Esophagus squamous epithelium (tissue), 5 donors: ENCODE results near the gene TSC2. TPM values are rescaled to one million over a fixed set of nuclear protein-coding genes. Genes with fewer than 3 reads are reported as not detected.
A peak's percentile ranks its signal among the peaks of the same experiment; 100 is the strongest.

Experiments
- DNase-seq: peaks from one replicate; lab custom pipeline; 2025; lab: John Stamatoyannopoulos, UW
- H3K27ac ChIP-seq, 4 donors: fragments of 200-600 bp; sonication (generic); one replicate each; pipeline ENCODE4 v1.5.1; 2016 to 2019; ENCODE audit warnings: mild to moderate bottlenecking in 1 of 4
- H3K27me3 ChIP-seq, 4 donors: fragments of 200-600 bp; sonication (generic); 1 replicate in 3 of 4; 2 replicates in 1 of 4; pipeline versions ENCODE4 v1.5.1 to v1.6.0; 2017 to 2021; ENCODE audit warnings: antibody characterized with exemption in 1 of 4
- H3K36me3 ChIP-seq, 3 donors: fragments of 200-600 bp; sonication (generic); one replicate each; pipeline ENCODE4 v1.5.1; 2016 to 2019
- H3K4me1 ChIP-seq, 3 donors: fragments of 200-600 bp; sonication (generic); one replicate each; pipeline ENCODE4 v1.5.1; 2017 to 2019
- H3K4me3 ChIP-seq, 4 donors: fragments of 200-600 bp; sonication (generic); 1 replicate in 3 of 4; 2 replicates in 1 of 4; pipeline ENCODE4 v1.5.1; 2016 to 2019; ENCODE audit warnings: mild to moderate bottlenecking in 2 of 4, moderate library complexity in 1 of 4
- H3K9me3 ChIP-seq, 3 donors: fragments of 200-600 bp; sonication (generic); one replicate each; pipeline ENCODE4 v1.5.1; 2016 to 2019
- POLR2A ChIP-seq, 4 donors: fragments of 450-650 bp; IDR thresholded peaks; one replicate each; pipeline ENCODE4 v1.6.1; 2017; ENCODE audit warnings: antibody characterized with exemption in 4 of 4, mild to moderate bottlenecking in 4 of 4, moderate library complexity in 3 of 4
- WGBS, 2 donors: methylation state at CpG; one replicate each; pipeline ENCODE4 v1.1.5; 2018; 5-methylcytosine and 5-hydroxymethylcytosine counted together
- intact Hi-C: fragments of 100-400 bp; cut with DNase I; formaldehyde crosslinking; loops from one replicate; pipeline ENCODE4 v1.15.0; 2022
- total RNA-seq, 4 donors: library from RNA; depleted of rRNA; stranded (reverse); fragments of >200 nt; gene quantifications; one replicate each; pipeline ENCODE4 v1.1.0, GENCODE V29; 2016
- TF ChIP-seq, protein P1 (sequence below), 6 experiments: fragments of 450-650 bp in 4 of 6; fragments of 200-600 bp in 2 of 6; sonication (generic) in 2 of 6; IDR thresholded peaks; one replicate each; pipeline ENCODE4 v1.5.1; 2016 to 2019; ENCODE audit warnings: antibody characterized with exemption in 6 of 6, mild to moderate bottlenecking in 4 of 6, moderate library complexity in 4 of 6
- donor health status: DM: yes; HTN: yes; CAD: no.

The TSC2 gene
- total RNA-seq, 4 donors from 2014 or later, result 22.8 to 79.7 (median 41.2) TPM

GRCh38 chr16:2023092-2024031 is 24.4 kb upstream of the TSC2 start:
- peak overlapping the region; percentile 29 to 85 (median 78) for H3K27ac ChIP-seq
- intact Hi-C loops, result loop anchor here (5.0 kb wide), 1 partner anchor 119 kb away; no protein-coding TSS in a partner anchor

DNA sequence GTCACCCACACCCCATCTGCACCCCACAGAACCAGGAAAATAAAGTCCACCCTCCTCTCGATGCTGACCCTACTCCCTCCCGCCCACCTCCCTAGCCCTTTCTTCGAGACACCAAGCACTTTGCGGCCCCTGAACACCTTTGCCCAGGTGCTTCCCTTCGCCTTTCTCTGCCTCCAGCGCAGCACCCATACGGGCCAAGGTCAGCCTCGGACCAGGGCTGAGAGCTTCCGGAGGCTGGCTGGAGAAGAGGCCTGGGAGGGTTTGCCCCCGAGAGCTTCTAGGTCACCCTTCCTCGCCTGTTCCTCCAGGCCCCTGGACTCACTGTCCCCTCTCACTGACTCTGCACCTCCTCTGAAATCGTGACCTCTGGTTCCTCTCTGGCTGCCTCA is 23.8 kb upstream of the TSC2 start:
- peak overlapping the region; percentile 29 to 85 (median 78) for H3K27ac ChIP-seq
- peaks cover 3 to 44% (median 11%) of the 10 kb centered on the region in 4 donors for H3K27me3 ChIP-seq
- H3K4me1 ChIP-seq, result peaks cover 41 to 80% (median 51%) of the 10 kb centered on the region in 3 donors
- no peaks in the 10 kb centered on the region for H3K9me3 ChIP-seq
- DNase-seq, result no peak
- no peaks in the 10 kb centered on the region for H3K36me3 ChIP-seq
- TF ChIP-seq, protein P1, sequence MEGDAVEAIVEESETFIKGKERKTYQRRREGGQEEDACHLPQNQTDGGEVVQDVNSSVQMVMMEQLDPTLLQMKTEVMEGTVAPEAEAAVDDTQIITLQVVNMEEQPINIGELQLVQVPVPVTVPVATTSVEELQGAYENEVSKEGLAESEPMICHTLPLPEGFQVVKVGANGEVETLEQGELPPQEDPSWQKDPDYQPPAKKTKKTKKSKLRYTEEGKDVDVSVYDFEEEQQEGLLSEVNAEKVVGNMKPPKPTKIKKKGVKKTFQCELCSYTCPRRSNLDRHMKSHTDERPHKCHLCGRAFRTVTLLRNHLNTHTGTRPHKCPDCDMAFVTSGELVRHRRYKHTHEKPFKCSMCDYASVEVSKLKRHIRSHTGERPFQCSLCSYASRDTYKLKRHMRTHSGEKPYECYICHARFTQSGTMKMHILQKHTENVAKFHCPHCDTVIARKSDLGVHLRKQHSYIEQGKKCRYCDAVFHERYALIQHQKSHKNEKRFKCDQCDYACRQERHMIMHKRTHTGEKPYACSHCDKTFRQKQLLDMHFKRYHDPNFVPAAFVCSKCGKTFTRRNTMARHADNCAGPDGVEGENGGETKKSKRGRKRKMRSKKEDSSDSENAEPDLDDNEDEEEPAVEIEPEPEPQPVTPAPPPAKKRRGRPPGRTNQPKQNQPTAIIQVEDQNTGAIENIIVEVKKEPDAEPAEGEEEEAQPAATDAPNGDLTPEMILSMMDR (IDR thresholded peaks at IDR 0.05), result no peak
- no peak for TF ChIP-seq POLR2A (IDR thresholded peaks at IDR 0.05)
- intact Hi-C loops, result loop anchor here (5.0 kb wide), 1 partner anchor 118 kb away; no protein-coding TSS in a partner anchor
- H3K4me3 ChIP-seq, result peak overlapping the region in 2 of 4 donors; percentile 32 to 61
- 88 to 91% methylated on average over 12 of the region's 12 CpGs for WGBS, 2 donors

More at GRCh38 chr16:2023092-2024031, 24.4 kb upstream of the TSC2 start:
- Histone ChIP-seq H3K4me3 (peak overlapping the region in 3 of 4 donors; percentile 31 to 61 (median 32)), H3K4me1 (peaks cover 37 to 73% (median 48%) of the 10 kb centered on the region in 3 donors), H3K9me3 (no peaks in the 10 kb centered on the region), H3K36me3 (no peaks in the 10 kb centered on the region), H3K27me3 (peaks cover 3 to 51% (median 11%) of the 10 kb centered on the region in 4 donors)
- TF ChIP-seq POLR2A (IDR thresholded peaks at IDR 0.05), result peak in 1 of 4 donors; percentile 28
- TF ChIP-seq, protein P1 (IDR thresholded peaks at IDR 0.05), result peak; percentile 96 to 100 (median 99)
- 24 to 42% methylated on average over 1 to 11 of the region's 53 CpGs for WGBS, 2 donors
- DNase-seq, result peak; percentile 39

DNA sequence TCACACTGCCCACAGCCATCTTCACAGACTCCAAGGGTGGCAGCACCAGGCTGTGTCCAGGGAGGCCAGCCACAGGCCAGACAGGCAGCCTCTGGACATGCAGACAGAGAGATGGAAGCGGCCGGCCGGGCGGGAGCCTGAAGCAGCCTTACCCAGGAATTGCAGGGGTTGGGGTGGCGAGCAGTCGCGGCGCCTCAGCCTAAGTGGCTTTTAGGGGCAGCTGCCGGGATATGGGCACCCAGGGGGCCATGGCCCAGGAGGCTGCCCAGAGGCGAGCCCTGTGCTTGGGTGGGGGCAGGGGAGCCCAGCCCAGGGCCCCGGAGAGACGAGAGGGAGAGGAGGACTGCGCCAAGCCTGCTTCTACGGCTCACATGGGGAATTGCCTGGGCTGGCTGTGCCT is 22.5 kb upstream of the TSC2 start:
- Histone ChIP-seq H3K27me3 (peaks cover 0 to 32% (median 6%) of the 10 kb centered on the region in 4 donors), H3K27ac (no peak overlapping the region), H3K36me3 (peaks cover 0 to 6% (median 0%) of the 10 kb centered on the region in 3 donors), H3K9me3 (no peaks in the 10 kb centered on the region), H3K4me1 (peaks cover 40 to 81% (median 42%) of the 10 kb centered on the region in 3 donors), H3K4me3 (no peak overlapping the region)
- intact Hi-C loops, result no loop called here
- 82 to 100% methylated on average over 2 to 12 of the region's 14 CpGs for WGBS, 2 donors
- DNase-seq, result no peak
- TF ChIP-seq POLR2A (IDR thresholded peaks at IDR 0.05), result no peak
- TF ChIP-seq, protein P1 (IDR thresholded peaks at IDR 0.05), result no peak

DNA sequence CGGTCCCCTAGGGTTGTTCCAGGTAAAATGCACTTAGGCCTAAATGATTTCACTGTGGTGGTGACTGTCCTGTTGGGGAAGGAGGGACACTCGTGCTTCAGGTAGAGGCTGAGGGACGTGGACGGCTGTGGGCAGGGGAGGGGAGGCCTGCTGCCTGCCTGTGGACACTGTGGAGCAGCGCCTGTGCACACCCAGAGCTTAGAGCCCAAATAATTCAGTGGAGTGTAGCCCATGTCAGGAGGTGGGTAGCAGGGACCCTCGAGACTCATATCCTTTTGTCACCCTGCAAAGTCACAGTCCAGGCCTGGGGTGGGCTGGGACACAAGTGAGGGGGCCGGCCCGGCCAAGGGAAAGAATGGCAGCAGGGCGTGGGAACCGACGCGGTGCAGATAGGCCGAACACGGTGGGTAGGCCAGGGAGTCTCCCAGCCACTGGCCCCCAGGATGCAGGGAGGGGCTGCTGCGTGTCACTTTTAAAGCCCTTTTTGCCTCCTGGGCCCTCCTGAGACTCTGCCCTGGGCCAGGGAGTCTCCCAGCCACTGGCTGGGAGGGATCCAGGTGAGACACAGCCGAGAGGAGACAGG is 21.8 kb upstream of the TSC2 start:
- H3K36me3 ChIP-seq, result peaks cover 0 to 6% (median 0%) of the 10 kb centered on the region in 3 donors
- H3K4me1 ChIP-seq, result peaks cover 37 to 81% (median 39%) of the 10 kb centered on the region in 3 donors
- TF ChIP-seq, protein P1 (IDR thresholded peaks at IDR 0.05), result no peak
- no peak for TF ChIP-seq POLR2A (IDR thresholded peaks at IDR 0.05)
- peak overlapping the region; percentile 51 to 90 (median 63) for H3K4me3 ChIP-seq
- peak overlapping the region; percentile 42 to 86 (median 80) for H3K27ac ChIP-seq
- intact Hi-C loops, result no loop called here
- no peak for DNase-seq
- H3K9me3 ChIP-seq, result no peaks in the 10 kb centered on the region
- 85 to 86% methylated on average over 6 to 10 of the region's 16 CpGs for WGBS, 2 donors
- H3K27me3 ChIP-seq, result peaks cover 0 to 25% (median 0%) of the 10 kb centered on the region in 4 donors
